Measurements from ENCODE around the gene CTDNEP1.

The CTDNEP1 gene

GRCh38 chr17:7219812-7220592, 31.5 kb downstream of the CTDNEP1 start, which contains the start of the genes ACADVL and DLG4:
TSS of gene ACADVL (plus strand) at chr17:7219938. CDS start at chr17:7219985, 47 bp downstream.
TSS of gene DLG4 (minus strand) at chr17:7219836.
- no peaks in the 10 kb centered on the region for H3K27me3 ChIP-seq (ENCODE audit: control insufficient read depth, insufficient read depth, low read length, poor library complexity, severe bottlenecking)
- H3K4me1 ChIP-seq (ENCODE audit: control insufficient read depth, insufficient read depth, low read length), result peaks cover 36% of the 10 kb centered on the region
- no peaks in the 10 kb centered on the region for H3K9me3 ChIP-seq (ENCODE audit: control insufficient read depth, low read length)
- H3K4me3 ChIP-seq (ENCODE audit: insufficient read depth, low read depth, low read length), result peak within 1 kb of the TSS; percentile 87
- H3K27ac ChIP-seq (ENCODE audit: insufficient read depth, low read depth, low read length, poor library complexity, severe bottlenecking), result peak within 1 kb of the TSS; percentile 75
- WGBS, 2 experiments, result 1% methylated on average over 63 of the region's 63 CpGs
- peaks cover 24% of the 10 kb centered on the region for H3K36me3 ChIP-seq (ENCODE audit: control insufficient read depth, insufficient read depth, low read length)

GRCh38 chr17:7219229-7219811, 32.2 kb downstream of the CTDNEP1 start:
- Histone ChIP-seq H3K27me3 (ENCODE audit: control insufficient read depth, insufficient read depth, low read length, poor library complexity, severe bottlenecking) (no peaks in the 10 kb centered on the region), H3K4me3 (ENCODE audit: insufficient read depth, low read depth, low read length) (peak overlapping the region; percentile 87), H3K36me3 (ENCODE audit: control insufficient read depth, insufficient read depth, low read length) (peaks cover 22% of the 10 kb centered on the region), H3K9me3 (ENCODE audit: control insufficient read depth, low read length) (no peaks in the 10 kb centered on the region), H3K4me1 (ENCODE audit: control insufficient read depth, insufficient read depth, low read length) (peaks cover 36% of the 10 kb centered on the region), H3K27ac (ENCODE audit: insufficient read depth, low read depth, low read length, poor library complexity, severe bottlenecking) (peak overlapping the region; percentile 75)
- 27% methylated on average over 12 of the region's 12 CpGs for WGBS, 2 experiments

GRCh38 chr17:7218758-7219157, 32.8 kb downstream of the CTDNEP1 start:
- Histone ChIP-seq H3K36me3 (ENCODE audit: control insufficient read depth, insufficient read depth, low read length) (peaks cover 17% of the 10 kb centered on the region), H3K27ac (ENCODE audit: insufficient read depth, low read depth, low read length, poor library complexity, severe bottlenecking) (peak overlapping the region; percentile 75), H3K4me3 (ENCODE audit: insufficient read depth, low read depth, low read length) (peak overlapping the region; percentile 11), H3K4me1 (ENCODE audit: control insufficient read depth, insufficient read depth, low read length) (peaks cover 36% of the 10 kb centered on the region), H3K9me3 (ENCODE audit: control insufficient read depth, low read length) (no peaks in the 10 kb centered on the region), H3K27me3 (ENCODE audit: control insufficient read depth, insufficient read depth, low read length, poor library complexity, severe bottlenecking) (no peaks in the 10 kb centered on the region)
- WGBS, 2 experiments, result 66 to 79% methylated on average over 6 of the region's 6 CpGs

- peaks cover 11% of the 10 kb centered on the region for H3K36me3 ChIP-seq (ENCODE audit: control insufficient read depth, insufficient read depth, low read length)
- peak overlapping the region; percentile 19 for H3K27ac ChIP-seq (ENCODE audit: insufficient read depth, low read depth, low read length, poor library complexity, severe bottlenecking)
- peaks cover 41% of the 10 kb centered on the region for H3K4me1 ChIP-seq (ENCODE audit: control insufficient read depth, insufficient read depth, low read length)
- H3K9me3 ChIP-seq (ENCODE audit: control insufficient read depth, low read length), result no peaks in the 10 kb centered on the region
- WGBS, 2 experiments, result 81 to 84% methylated on average over 6 of the region's 6 CpGs
- peak overlapping the region; percentile 56 for H3K4me3 ChIP-seq (ENCODE audit: insufficient read depth, low read depth, low read length)
- H3K27me3 ChIP-seq (ENCODE audit: control insufficient read depth, insufficient read depth, low read length, poor library complexity, severe bottlenecking), result no peaks in the 10 kb centered on the region
Measured at GRCh38 chr17:7218166-7218565, 33.4 kb downstream of the CTDNEP1 start.

GRCh38 chr17:7217113-7217987, 34.2 kb downstream of the CTDNEP1 start:
- H3K4me1 ChIP-seq (ENCODE audit: control insufficient read depth, insufficient read depth, low read length), result peaks cover 42% of the 10 kb centered on the region
- peaks cover 3% of the 10 kb centered on the region for H3K36me3 ChIP-seq (ENCODE audit: control insufficient read depth, insufficient read depth, low read length)
- WGBS, 2 experiments, result 4% methylated on average over 19 to 30 of the region's 32 CpGs
- no peak overlapping the region for H3K27ac ChIP-seq (ENCODE audit: insufficient read depth, low read depth, low read length, poor library complexity, severe bottlenecking)
- H3K4me3 ChIP-seq (ENCODE audit: insufficient read depth, low read depth, low read length), result peak overlapping the region; percentile 56
- no peaks in the 10 kb centered on the region for H3K27me3 ChIP-seq (ENCODE audit: control insufficient read depth, insufficient read depth, low read length, poor library complexity, severe bottlenecking)
- H3K9me3 ChIP-seq (ENCODE audit: control insufficient read depth, low read length), result no peaks in the 10 kb centered on the region

- H3K4me1 ChIP-seq (ENCODE audit: control insufficient read depth, insufficient read depth, low read length), result peaks cover 48% of the 10 kb centered on the region
- peak overlapping the region; percentile 56 for H3K4me3 ChIP-seq (ENCODE audit: insufficient read depth, low read depth, low read length)
- 13 to 18% methylated on average over 7 of the region's 7 CpGs for WGBS, 2 experiments
- H3K27ac ChIP-seq (ENCODE audit: insufficient read depth, low read depth, low read length, poor library complexity, severe bottlenecking), result no peak overlapping the region
- H3K27me3 ChIP-seq (ENCODE audit: control insufficient read depth, insufficient read depth, low read length, poor library complexity, severe bottlenecking), result no peaks in the 10 kb centered on the region
- no peaks in the 10 kb centered on the region for H3K9me3 ChIP-seq (ENCODE audit: control insufficient read depth, low read length)
- H3K36me3 ChIP-seq (ENCODE audit: control insufficient read depth, insufficient read depth, low read length), result no peaks in the 10 kb centered on the region
Measured at GRCh38 chr17:7216242-7217112, 35.1 kb downstream of the CTDNEP1 start.

GRCh38 chr17:7215652-7216180, 35.8 kb downstream of the CTDNEP1 start:
- H3K36me3 ChIP-seq (ENCODE audit: control insufficient read depth, insufficient read depth, low read length), result no peaks in the 10 kb centered on the region
- H3K9me3 ChIP-seq (ENCODE audit: control insufficient read depth, low read length), result no peaks in the 10 kb centered on the region
- peak overlapping the region; percentile 92 for H3K27ac ChIP-seq (ENCODE audit: insufficient read depth, low read depth, low read length, poor library complexity, severe bottlenecking)
- H3K4me3 ChIP-seq (ENCODE audit: insufficient read depth, low read depth, low read length), result peak overlapping the region; percentile 56
- 7% methylated on average over 7 to 9 of the region's 10 CpGs for WGBS, 2 experiments
- peaks cover 53% of the 10 kb centered on the region for H3K4me1 ChIP-seq (ENCODE audit: control insufficient read depth, insufficient read depth, low read length)
- no peaks in the 10 kb centered on the region for H3K27me3 ChIP-seq (ENCODE audit: control insufficient read depth, insufficient read depth, low read length, poor library complexity, severe bottlenecking)

GRCh38 chr17:7215136-7215638, 36.3 kb downstream of the CTDNEP1 start:
- Histone ChIP-seq H3K4me3 (ENCODE audit: insufficient read depth, low read depth, low read length) (peak overlapping the region; percentile 44), H3K36me3 (ENCODE audit: control insufficient read depth, insufficient read depth, low read length) (no peaks in the 10 kb centered on the region), H3K27ac (ENCODE audit: insufficient read depth, low read depth, low read length, poor library complexity, severe bottlenecking) (peak overlapping the region; percentile 92), H3K27me3 (ENCODE audit: control insufficient read depth, insufficient read depth, low read length, poor library complexity, severe bottlenecking) (no peaks in the 10 kb centered on the region), H3K9me3 (ENCODE audit: control insufficient read depth, low read length) (no peaks in the 10 kb centered on the region), H3K4me1 (ENCODE audit: control insufficient read depth, insufficient read depth, low read length) (peaks cover 58% of the 10 kb centered on the region)
- 5 to 8% methylated on average over 9 of the region's 9 CpGs for WGBS, 2 experiments

All from ectodermal cell (in vitro differentiated cells).